ENCODE data around the gene NAALADL2. TPM values are rescaled to one million over a fixed set of nuclear protein-coding genes. Genes with fewer than 3 reads are reported as not detected.

Gene NAALADL2
- total RNA-seq, 4 donors from 2014 or later, result 7.0 to 34.7 (median 18.4) TPM

GRCh38 chr3:175410251-175410650, 551.1 kb downstream of the NAALADL2 start:
- Histone ChIP-seq H3K9me3 (no peaks in the 10 kb centered on the region), H3K4me3 (no peak overlapping the region), H3K27ac (no peak overlapping the region), H3K4me1 (no peaks in the 10 kb centered on the region), H3K27me3 (no peaks in the 10 kb centered on the region), H3K36me3 (no peaks in the 10 kb centered on the region)
- no peak for TF ChIP-seq POLR2A (IDR thresholded peaks at IDR 0.05)
- TF ChIP-seq, protein P1, sequence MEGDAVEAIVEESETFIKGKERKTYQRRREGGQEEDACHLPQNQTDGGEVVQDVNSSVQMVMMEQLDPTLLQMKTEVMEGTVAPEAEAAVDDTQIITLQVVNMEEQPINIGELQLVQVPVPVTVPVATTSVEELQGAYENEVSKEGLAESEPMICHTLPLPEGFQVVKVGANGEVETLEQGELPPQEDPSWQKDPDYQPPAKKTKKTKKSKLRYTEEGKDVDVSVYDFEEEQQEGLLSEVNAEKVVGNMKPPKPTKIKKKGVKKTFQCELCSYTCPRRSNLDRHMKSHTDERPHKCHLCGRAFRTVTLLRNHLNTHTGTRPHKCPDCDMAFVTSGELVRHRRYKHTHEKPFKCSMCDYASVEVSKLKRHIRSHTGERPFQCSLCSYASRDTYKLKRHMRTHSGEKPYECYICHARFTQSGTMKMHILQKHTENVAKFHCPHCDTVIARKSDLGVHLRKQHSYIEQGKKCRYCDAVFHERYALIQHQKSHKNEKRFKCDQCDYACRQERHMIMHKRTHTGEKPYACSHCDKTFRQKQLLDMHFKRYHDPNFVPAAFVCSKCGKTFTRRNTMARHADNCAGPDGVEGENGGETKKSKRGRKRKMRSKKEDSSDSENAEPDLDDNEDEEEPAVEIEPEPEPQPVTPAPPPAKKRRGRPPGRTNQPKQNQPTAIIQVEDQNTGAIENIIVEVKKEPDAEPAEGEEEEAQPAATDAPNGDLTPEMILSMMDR (IDR thresholded peaks at IDR 0.05), result no peak
- no peak for DNase-seq

GRCh38 chr3:175411405-175411804, 552.3 kb downstream of the NAALADL2 start:
- H3K4me3 ChIP-seq, result no peak overlapping the region
- TF ChIP-seq, protein P1 (IDR thresholded peaks at IDR 0.05), result no peak
- TF ChIP-seq POLR2A (IDR thresholded peaks at IDR 0.05), result no peak
- no peaks in the 10 kb centered on the region for H3K4me1 ChIP-seq
- no peak for DNase-seq
- no peaks in the 10 kb centered on the region for H3K9me3 ChIP-seq
- H3K36me3 ChIP-seq, result no peaks in the 10 kb centered on the region
- H3K27ac ChIP-seq, result no peak overlapping the region
- H3K27me3 ChIP-seq, result no peaks in the 10 kb centered on the region

DNA sequence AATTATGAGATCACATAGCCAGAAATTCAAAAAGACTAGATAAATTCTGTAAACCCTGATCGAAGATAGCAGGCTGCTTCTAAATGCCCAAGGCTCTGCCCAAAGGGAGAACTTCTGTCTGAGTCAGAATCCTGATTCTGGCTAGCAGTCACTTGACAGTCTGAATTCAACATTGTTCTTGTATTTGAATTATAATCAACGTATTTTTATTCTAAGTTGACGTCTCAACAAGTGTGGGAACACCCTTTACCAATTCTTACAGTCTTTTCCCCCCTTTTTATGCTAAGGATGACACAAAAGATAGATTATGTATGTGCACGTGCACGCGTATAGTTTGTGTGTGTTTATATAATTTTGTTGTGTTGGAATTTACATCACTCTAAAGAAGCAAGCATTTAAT, 552.8 kb downstream of the NAALADL2 start:
- no peak for TF ChIP-seq POLR2A (IDR thresholded peaks at IDR 0.05)
- TF ChIP-seq, protein P1 (IDR thresholded peaks at IDR 0.05), result no peak
- Histone ChIP-seq H3K27ac (no peak overlapping the region), H3K27me3 (no peaks in the 10 kb centered on the region), H3K9me3 (no peaks in the 10 kb centered on the region), H3K4me1 (no peaks in the 10 kb centered on the region), H3K36me3 (no peaks in the 10 kb centered on the region), H3K4me3 (no peak overlapping the region)
- no peak for DNase-seq

GRCh38 chr3:175413926-175414325, 554.8 kb downstream of the NAALADL2 start:
- H3K9me3 ChIP-seq, result no peaks in the 10 kb centered on the region
- H3K36me3 ChIP-seq, result no peaks in the 10 kb centered on the region
- DNase-seq, result no peak
- H3K27ac ChIP-seq, result no peak overlapping the region
- no peaks in the 10 kb centered on the region for H3K4me1 ChIP-seq
- no peaks in the 10 kb centered on the region for H3K27me3 ChIP-seq
- no peak overlapping the region for H3K4me3 ChIP-seq
- TF ChIP-seq POLR2A (IDR thresholded peaks at IDR 0.05), result no peak
- TF ChIP-seq, protein P1 (IDR thresholded peaks at IDR 0.05), result no peak

DNA sequence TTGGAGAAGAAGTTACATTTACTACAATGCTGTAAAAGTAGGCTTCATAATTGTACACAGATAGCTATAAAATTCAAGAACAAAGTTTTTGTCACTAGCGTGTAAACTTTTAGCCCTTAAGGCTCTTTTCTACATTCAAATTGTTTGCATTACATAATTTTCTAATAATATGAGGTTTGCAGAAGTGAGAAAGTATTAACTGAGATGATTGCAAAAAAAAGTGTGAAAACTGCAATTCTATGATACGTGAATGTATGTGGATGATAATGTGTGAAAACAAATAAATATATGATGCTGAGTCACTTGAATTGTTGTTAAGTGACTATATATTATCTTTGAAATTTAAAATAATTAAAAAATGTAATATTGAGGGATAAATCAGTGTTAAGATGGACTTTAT, 557.5 kb downstream of the NAALADL2 start:
- Histone ChIP-seq H3K27ac (no peak overlapping the region), H3K27me3 (no peaks in the 10 kb centered on the region), H3K4me1 (no peaks in the 10 kb centered on the region), H3K4me3 (no peak overlapping the region), H3K36me3 (no peaks in the 10 kb centered on the region), H3K9me3 (no peaks in the 10 kb centered on the region)
- no peak for DNase-seq
- no peak for TF ChIP-seq POLR2A (IDR thresholded peaks at IDR 0.05)
- TF ChIP-seq, protein P1 (IDR thresholded peaks at IDR 0.05), result no peak

GRCh38 chr3:175417426-175417825, 558.3 kb downstream of the NAALADL2 start:
- Histone ChIP-seq H3K36me3 (no peaks in the 10 kb centered on the region), H3K27ac (no peak overlapping the region), H3K4me1 (no peaks in the 10 kb centered on the region), H3K4me3 (no peak overlapping the region), H3K27me3 (no peaks in the 10 kb centered on the region), H3K9me3 (no peaks in the 10 kb centered on the region)
- TF ChIP-seq POLR2A (IDR thresholded peaks at IDR 0.05), result no peak
- no peak for DNase-seq
